ENCODE data around the gene EIF4ENIF1. TPM values are rescaled to one million over a fixed set of nuclear protein-coding genes. Genes with fewer than 3 reads are reported as not detected.
"Not testable (repeated sequence)": the region's sequence is repeated elsewhere in the genome, so short reads cannot be mapped to it uniquely, and the experiment has no call there.

The EIF4ENIF1 gene
- total RNA-seq, 1 experiment from 2014 or later = 36.3 TPM

GRCh38 chr22:31495343-31495742 lies 5.7 kb upstream of the EIF4ENIF1 start:
- peaks cover 0 to 17% (median 6%) of the 10 kb centered on the region in 3 experiments; a peak in 5 of 7 replicates for H3K36me3 Mint-ChIP-seq (ENCODE audit: insufficient read depth in 1 of 3, low read depth in 3 of 3)
- H3K9me3 Mint-ChIP-seq = peaks cover 11% of the 10 kb centered on the region in 2 experiments
- Histone ChIP-seq H2BK5ac (ENCODE audit: insufficient read length, low read length) (no peak overlapping the region), H3K4ac (ENCODE audit: low read depth, low read length) (no peak overlapping the region), H3K27ac (ENCODE audit: insufficient read length, low read depth, low read length) (no peak overlapping the region), H2AFZ (ENCODE audit: low read length) (no peak overlapping the region), H4K20me1 (ENCODE audit: control insufficient read depth, insufficient read depth, insufficient read length) (no peaks in the 10 kb centered on the region), H4K91ac (ENCODE audit: insufficient read length, low read depth, low read length) (no peak overlapping the region), H3K14ac (ENCODE audit: insufficient read depth, low read length) (no peak overlapping the region), H3K23me2 (ENCODE audit: insufficient read length, low read depth, low read length, poor library complexity, severe bottlenecking) (peaks cover 11% of the 10 kb centered on the region), H4K8ac (replicated peaks; ENCODE audit: insufficient read length, low read depth, low read length) (no peak overlapping the region), H2BK12ac (ENCODE audit: insufficient read length, low read depth, low read length) (no peak overlapping the region), H3K9ac (ENCODE audit: extremely low read depth, insufficient read length, low read length) (no peak overlapping the region), H3K18ac (ENCODE audit: insufficient read length, low read depth, low read length) (no peak overlapping the region), H3K4me2 (ENCODE audit: insufficient read depth, insufficient read length, low read length) (peak overlapping the region; percentile 84), H3K79me2 (ENCODE audit: insufficient read depth, low read length) (0 out of 2 replicates have a peak, but pooled peaks cover 2% of the 10 kb centered on the region), H3T11ph (ENCODE audit: low read length) (no peak overlapping the region), H3K56ac (ENCODE audit: insufficient read length, low read depth, low read length) (no peak overlapping the region), H2BK20ac (ENCODE audit: low read depth, low read length, poor library complexity, severe bottlenecking) (no peak overlapping the region), H3K23ac (ENCODE audit: insufficient read length, low read depth, low read length) (no peak overlapping the region), H4K5ac (ENCODE audit: insufficient read length, low read depth, low read length) (no peak overlapping the region), H2BK120ac (ENCODE audit: low read depth, low read length, poor library complexity, severe bottlenecking) (no peak overlapping the region), H3K27me3 (ENCODE audit: insufficient read depth, low read length) (no peaks in the 10 kb centered on the region), H3K4me1 (ENCODE audit: insufficient read depth, low read length) (no peaks in the 10 kb centered on the region; the same call in 1 of the 2 replicates), H3K79me1 (ENCODE audit: insufficient read depth, low read depth, low read length, poor library complexity, severe bottlenecking) (no peaks in the 10 kb centered on the region), H2BK15ac (ENCODE audit: low read depth, low read length) (no peak overlapping the region), H3K9me3 (ENCODE audit: control insufficient read depth, low read depth, low read length) (no peaks in the 10 kb centered on the region), H2AK5ac (ENCODE audit: insufficient read length, low read length) (no peak overlapping the region)
- TF ChIP-seq CTCF (conservative IDR thresholded peaks at IDR 0.05) = no peak
- H3K27ac Mint-ChIP-seq = no peak overlapping the region
- H3K4me3 Mint-ChIP-seq = peak overlapping the region; percentile 85 to 89
- H3K4me1 Mint-ChIP-seq = peaks cover 32 to 35% of the 10 kb centered on the region in 2 experiments
- no peak for DNase-seq
- peaks cover 13% of the 10 kb centered on the region for H3K27me3 Mint-ChIP-seq (ENCODE audit: low read depth)
- no CpG with 5 or more reads among the region's 15 CpGs for WGBS (ENCODE audit: extremely low coverage, insufficient read length, low lambda C conversion rate)

- WGBS (ENCODE audit: extremely low coverage, insufficient read length, low lambda C conversion rate) = no CpG with 5 or more reads among the region's 5 CpGs
- not testable (repeated sequence) for H4K20me1 ChIP-seq (ENCODE audit: control insufficient read depth, insufficient read depth, insufficient read length); H2BK15ac ChIP-seq (ENCODE audit: low read depth, low read length); H3K27ac Mint-ChIP-seq; H3K56ac ChIP-seq (ENCODE audit: insufficient read length, low read depth, low read length); H2AFZ ChIP-seq (ENCODE audit: low read length); H3K4me2 ChIP-seq (ENCODE audit: insufficient read depth, insufficient read length, low read length); H3K4me3 Mint-ChIP-seq; H2BK12ac ChIP-seq (ENCODE audit: insufficient read length, low read depth, low read length); H3K4ac ChIP-seq (ENCODE audit: low read depth, low read length); H2BK20ac ChIP-seq (ENCODE audit: low read depth, low read length, poor library complexity, severe bottlenecking); H3K27ac ChIP-seq (ENCODE audit: insufficient read length, low read depth, low read length); H3K4me1 ChIP-seq (ENCODE audit: insufficient read depth, low read length); H3K79me1 ChIP-seq (ENCODE audit: insufficient read depth, low read depth, low read length, poor library complexity, severe bottlenecking); H4K5ac ChIP-seq (ENCODE audit: insufficient read length, low read depth, low read length); H2AK5ac ChIP-seq (ENCODE audit: insufficient read length, low read length); H3K14ac ChIP-seq (ENCODE audit: insufficient read depth, low read length); DNase-seq; H2BK120ac ChIP-seq (ENCODE audit: low read depth, low read length, poor library complexity, severe bottlenecking); H3K9ac ChIP-seq (ENCODE audit: extremely low read depth, insufficient read length, low read length); H3K9me3 ChIP-seq (ENCODE audit: control insufficient read depth, low read depth, low read length); H3T11ph ChIP-seq (ENCODE audit: low read length); H4K8ac ChIP-seq (replicated peaks; ENCODE audit: insufficient read length, low read depth, low read length); H3K23ac ChIP-seq (ENCODE audit: insufficient read length, low read depth, low read length); H2BK5ac ChIP-seq (ENCODE audit: insufficient read length, low read length); H3K27me3 ChIP-seq (ENCODE audit: insufficient read depth, low read length); H3K18ac ChIP-seq (ENCODE audit: insufficient read length, low read depth, low read length); H4K91ac ChIP-seq (ENCODE audit: insufficient read length, low read depth, low read length); H3K79me2 ChIP-seq (ENCODE audit: insufficient read depth, low read length)
- Mint-ChIP-seq H3K36me3 (ENCODE audit: insufficient read depth in 1 of 3, low read depth in 3 of 3) (peaks cover 4 to 14% (median 6%) of the 10 kb centered on the region in 3 experiments; a peak in 6 of 7 replicates), H3K4me1 (peaks cover 39 to 41% of the 10 kb centered on the region in 2 experiments), H3K27me3 (ENCODE audit: low read depth) (peaks cover 13% of the 10 kb centered on the region), H3K9me3 (peaks cover 11% of the 10 kb centered on the region in 2 experiments)
- H3K23me2 ChIP-seq (ENCODE audit: insufficient read length, low read depth, low read length, poor library complexity, severe bottlenecking) = peaks cover 12% of the 10 kb centered on the region
Observed at GRCh38 chr22:31493355-31493754, 3.7 kb upstream of the EIF4ENIF1 start.

All from H9 (cell line).